GM12878 (cell line): ENCODE results near the gene AIFM1. TPM values are rescaled to one million over a fixed set of nuclear protein-coding genes. Genes with fewer than 3 reads are reported as not detected.

Experiments
- ATAC-seq: fragments of 200-7000 bp; cut with Tn5 transposase; 3 replicates; pipeline ENCODE4 v1.9.1; 2020; ENCODE audit warnings: mild to moderate bottlenecking, moderate library complexity
- BruUV-seq: library from RNA; stranded (reverse); fragments of 400-500 nt; replicated peaks from 2 replicates; lab custom pipeline; 2021; lab: Mats Ljungman, UMichigan
- CTCF ChIA-PET: fragments of 300-600 bp; sonication (Branson Sonifier 250); formaldehyde crosslinking; extraction: SDS; loops from one replicate; lab custom pipeline; 2021; ENCODE audit warnings: inconsistent platforms; lab: Yijun Ruan, JAX
- POLR2A ChIA-PET: fragments of 350-600 bp; formaldehyde crosslinking; extraction: SDS; loops from one replicate; lab custom pipeline; 2021; ENCODE audit warnings: inconsistent platforms; lab: Charles Lee
- RAD21 ChIA-PET: fragments of 300-600 bp; sonication (Branson Sonifier 250); formaldehyde crosslinking; loops from one replicate; lab custom pipeline; 2023; ENCODE audit warnings: antibody characterized with exemption; ENCODE audit not compliant: unreplicated experiment; lab: Charles Lee
- SMC1A ChIA-PET: fragments of 300-600 bp; sonication (Branson Sonifier 250); formaldehyde crosslinking; loops from one replicate; lab custom pipeline; 2023; ENCODE audit not compliant: unreplicated experiment, uncharacterized antibody; lab: Charles Lee
- DNase-seq: peaks from one replicate; pipeline ENCODE4 v3.0.0-alpha.2; 2011; ENCODE audit warnings: low read depth, low spot score
- FAIRE-seq: peaks from 3 replicates; lab custom pipeline; 2011; peaks lifted over from hg19 to GRCh38; lab: Jason Lieb, UNC
- H2AFZ ChIP-seq: 2 replicates; pipeline ENCODE4 v1.6.0; 2011; ENCODE audit warnings: low read depth, low read length, control low read depth; ENCODE audit not compliant: control insufficient read depth
- H3K27ac ChIP-seq: 2 replicates; pipeline ENCODE4 v1.5.1; 2011; ENCODE audit warnings: control low read depth; ENCODE audit not compliant: control insufficient read depth, insufficient read depth
- H3K27me3 ChIP-seq, 2 experiments: replicated peaks in 1 of 2; 2 replicates each; pipeline versions ENCODE4 v1.6.0 to v1.6.1; 2011; ENCODE audit warnings: low read length in 1 of 2; ENCODE audit not compliant: control insufficient read depth in 2 of 2, insufficient read depth in 2 of 2
- H3K36me3 ChIP-seq, 2 experiments: 2 replicates each; pipeline ENCODE4 v1.5.1; 2011; ENCODE audit warnings: low read length in 1 of 2; ENCODE audit not compliant: control insufficient read depth in 2 of 2, insufficient read depth in 2 of 2
- H3K4me1 ChIP-seq: 2 replicates; pipeline ENCODE4 v1.6.1; 2011; ENCODE audit warnings: mild to moderate bottlenecking, low read length, moderate library complexity, mixed read lengths; ENCODE audit not compliant: control insufficient read depth, insufficient read depth
- H3K4me2 ChIP-seq: 2 replicates; pipeline ENCODE4 v1.6.0; 2011; ENCODE audit warnings: control low read depth; ENCODE audit not compliant: control insufficient read depth, insufficient read depth
- H3K4me3 ChIP-seq: fragments of 200-600 bp; sonication (generic); 2 replicates; pipeline ENCODE4 v1.5.1; 2016
- H3K79me2 ChIP-seq: 2 replicates; pipeline ENCODE4 v1.6.0; 2011; ENCODE audit warnings: low read length; ENCODE audit not compliant: control insufficient read depth, insufficient read depth
- H3K9ac ChIP-seq: 2 replicates; pipeline ENCODE4 v1.8.0; 2011; ENCODE audit warnings: low read length, control low read depth, mixed read lengths; ENCODE audit not compliant: control insufficient read depth, insufficient read depth
- H3K9me3 ChIP-seq: replicated peaks from 3 replicates; pipeline ENCODE4 v1.5.1; 2011; ENCODE audit warnings: mild to moderate bottlenecking, low read length; ENCODE audit not compliant: control insufficient read depth, insufficient read depth
- H4K20me1 ChIP-seq: 2 replicates; pipeline ENCODE4 v1.6.0; 2011; ENCODE audit not compliant: control insufficient read depth, insufficient read depth
- CBX5 ChIP-seq: sonication (generic); IDR thresholded peaks from 2 replicates; pipeline ENCODE4 v1.6.1; 2016; ENCODE audit warnings: low read depth, moderate library complexity, mild to moderate bottlenecking, inconsistent platforms
- ESRRA ChIP-seq: IDR thresholded peaks from 2 replicates; pipeline ENCODE4 v1.6.1; 2012; ENCODE audit warnings: mild to moderate bottlenecking, low read length, improper control_type of control experiment
- IKZF1 ChIP-seq: fragments of 450-650 bp; conservative IDR thresholded peaks from 2 replicates; pipeline ENCODE4 v1.6.1; 2017; ENCODE audit warnings: antibody characterized with exemption, mild to moderate bottlenecking
- RFX5 ChIP-seq: IDR thresholded peaks from 2 replicates; pipeline ENCODE4 v1.6.1; 2011; ENCODE audit warnings: low read depth, low read length, improper control_type of control experiment
- SIN3A ChIP-seq: IDR thresholded peaks from 2 replicates; pipeline ENCODE4 v1.6.1; 2012; ENCODE audit warnings: low read depth, low read length, improper control_type of control experiment
- SIX5 ChIP-seq: IDR thresholded peaks from 2 replicates; pipeline ENCODE4 v1.6.1; 2011; ENCODE audit warnings: mild to moderate bottlenecking, low read depth, low read length, moderate library complexity; ENCODE audit not compliant: severe bottlenecking
- SMAD5 ChIP-seq: IDR thresholded peaks from 2 replicates; pipeline ENCODE4 v1.6.1; 2016; ENCODE audit warnings: antibody characterized with exemption, low read depth
- ZBTB40 ChIP-seq: fragments of 450-650 bp; IDR thresholded peaks from 2 replicates; pipeline ENCODE4 v1.6.1; 2016; ENCODE audit warnings: mild to moderate bottlenecking, moderate library complexity, borderline replicate concordance
- ZNF592 ChIP-seq: fragments of 450-650 bp; IDR thresholded peaks from 2 replicates; pipeline ENCODE4 v1.6.1; 2017; ENCODE audit warnings: mild to moderate bottlenecking, moderate library complexity
- ZNF622 ChIP-seq: fragments of 450-650 bp; IDR thresholded peaks from 2 replicates; pipeline ENCODE4 v1.6.1; 2017; ENCODE audit warnings: mild to moderate bottlenecking, inconsistent platforms
- WGBS: methylation state at CpG from one replicate; pipeline ENCODE4 v1.1.6; 2016; ENCODE audit warnings: low lambda C conversion rate; ENCODE audit not compliant: insufficient replicate concordance, insufficient coverage; ENCODE audit errors: missing lambda C conversion rate; 5-methylcytosine and 5-hydroxymethylcytosine counted together
- in situ Hi-C: fragments of 300-500 bp; cut with MboI; formaldehyde crosslinking; loops from 9 replicates; pipeline ENCODE4 v1.14.3; 2018; ENCODE audit warnings: mixed read lengths
- intact Hi-C: fragments of 100-400 bp; cut with micrococcal nuclease; formaldehyde crosslinking; loops from one replicate; pipeline ENCODE4 v1.14.2; 2022; ENCODE audit not compliant: unreplicated experiment
- polyA plus RNA-seq, 11 experiments: library from polyadenylated mRNA; depleted of rRNA in 4 of 11; unstranded in 6 of 11; stranded (reverse) in 5 of 11; fragments of >200 nt; fragmentation: Nextera tagmentation in 4 of 11; fragmentation: Illumina TruSeq in 1 of 11; extraction: Ambion mirVana in 4 of 11; extraction: Trizol in 1 of 11; gene quantifications; 1 replicate in 1 of 11; 2 replicates in 10 of 11; pipeline versions ENCODE4 v1.2.1 to v1.2.3, GENCODE V29; 2011 to 2016; ENCODE audit warnings: inconsistent platforms in 2 of 11, missing spikeins in 2 of 11, low read depth in 1 of 11
- total RNA-seq, 4 experiments: library from RNA; depleted of rRNA in 3 of 4; stranded (reverse); fragments of >200 nt in 3 of 4; fragmentation: Illumina TruSeq in 1 of 4; extraction: Trizol in 1 of 4; gene quantifications; 2 replicates each; pipeline versions ENCODE4 v1.2.1 to v1.2.3, GENCODE V29; 2013 to 2021
- TF ChIP-seq, protein P1 (sequence below): IDR thresholded peaks from 2 replicates; pipeline ENCODE4 v1.6.1; 2012; ENCODE audit warnings: low read length, inconsistent platforms

Gene AIFM1
- total and polyA plus RNA-seq, 10 of the 15 experiments (the other 5 are each of a cell fraction or from before 2014, with no cell fraction given): 44.2 to 121 (median 80.0) TPM

DNA sequence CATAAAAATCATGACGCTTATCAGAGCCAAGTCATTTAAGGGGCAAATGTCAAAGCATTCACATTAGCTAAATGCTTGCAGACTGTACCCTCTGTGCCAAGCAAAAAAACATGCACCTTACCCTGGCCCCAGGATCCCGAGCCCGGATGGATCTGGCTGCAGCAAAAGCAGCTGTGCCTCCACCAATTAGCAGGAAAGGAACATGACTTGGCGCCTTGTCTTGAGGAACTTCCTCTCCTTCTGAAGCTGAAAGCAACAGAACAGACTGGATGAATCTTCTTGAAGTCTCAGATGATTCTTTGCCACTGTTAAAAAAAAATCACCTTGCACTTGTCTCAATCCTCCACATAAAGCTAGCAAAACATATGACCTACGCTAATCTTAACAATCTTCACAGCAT, 18.0 kb downstream of the AIFM1 start:
- no peak for DNase-seq
- Histone ChIP-seq H3K79me2 (no peaks in the 10 kb centered on the region), H3K9me3 (no peaks in the 10 kb centered on the region), H3K36me3 (no peaks in the 10 kb centered on the region; a peak in 2 of 4 replicates), H3K27ac (no peak overlapping the region), H3K4me1 (no peaks in the 10 kb centered on the region), H3K4me2 (no peak overlapping the region), H3K27me3 (no peaks in the 10 kb centered on the region), H3K9ac (no peak overlapping the region), H2AFZ (no peak overlapping the region), H3K4me3 (no peak overlapping the region), H4K20me1 (no peaks in the 10 kb centered on the region)
- WGBS: 41% methylated on average over 5 of the region's 5 CpGs
- no peak for ATAC-seq
- ChIA-PET RAD21 (no interaction called here), POLR2A (no interaction called here), CTCF (interaction anchor here (0.8 to 5.1 kb wide), 5 partner anchors 9 to 68 kb away, joined by 3 to 28 read pairs (median 4); no protein-coding TSS in a partner anchor), SMC1A (interaction anchor here (0.8 to 1.8 kb wide), 5 partner anchors 9 to 537 kb away, joined by 3 to 8 read pairs (median 3); no protein-coding TSS in a partner anchor)
- TF ChIP-seq SIX5: no peak
- TF ChIP-seq SMAD5: no peak
- no peak for TF ChIP-seq IKZF1
- no peak for TF ChIP-seq ZNF622
- TF ChIP-seq CBX5: no peak
- TF ChIP-seq ZBTB40: no peak
- TF ChIP-seq, protein P1, sequence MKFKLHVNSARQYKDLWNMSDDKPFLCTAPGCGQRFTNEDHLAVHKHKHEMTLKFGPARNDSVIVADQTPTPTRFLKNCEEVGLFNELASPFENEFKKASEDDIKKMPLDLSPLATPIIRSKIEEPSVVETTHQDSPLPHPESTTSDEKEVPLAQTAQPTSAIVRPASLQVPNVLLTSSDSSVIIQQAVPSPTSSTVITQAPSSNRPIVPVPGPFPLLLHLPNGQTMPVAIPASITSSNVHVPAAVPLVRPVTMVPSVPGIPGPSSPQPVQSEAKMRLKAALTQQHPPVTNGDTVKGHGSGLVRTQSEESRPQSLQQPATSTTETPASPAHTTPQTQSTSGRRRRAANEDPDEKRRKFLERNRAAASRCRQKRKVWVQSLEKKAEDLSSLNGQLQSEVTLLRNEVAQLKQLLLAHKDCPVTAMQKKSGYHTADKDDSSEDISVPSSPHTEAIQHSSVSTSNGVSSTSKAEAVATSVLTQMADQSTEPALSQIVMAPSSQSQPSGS: no peak
- TF ChIP-seq SIN3A: no peak
- TF ChIP-seq ZNF592: no peak
- no peak for TF ChIP-seq RFX5
- TF ChIP-seq ESRRA: no peak
- BruUV-seq: no TSS peak
- in situ Hi-C loops (no loop called here), intact Hi-C loops (no loop called here)
- FAIRE-seq: no peak
